ENCODE data around the gene AVP. TPM values are rescaled to one million over a fixed set of nuclear protein-coding genes. Genes with fewer than 3 reads are reported as not detected.

AVP gene
- total and polyA plus RNA-seq, 2 of the 13 experiments (the other 11 are each of a cell fraction or from before 2014, with no cell fraction given): 0.12 TPM; not detected in 1

GRCh38 chr20:3106658-3107463, 22.3 kb upstream of the AVP start (continued):
- TF ChIP-seq ZBTB49 (CRISPR knock-in tag; IDR thresholded peaks at IDR 0.05; ENCODE audit: borderline replicate concordance) (peak; percentile 83; the same call in 1 of the 2 replicates), MAFG (CRISPR knock-in tag; IDR thresholded peaks at IDR 0.05) (no peak), IKZF4 (CRISPR knock-in tag; IDR thresholded peaks at IDR 0.05; ENCODE audit: borderline replicate concordance, low read depth, not compliant biosample characterization) (no peak), ZNF800 (CRISPR knock-in tag; IDR thresholded peaks at IDR 0.05) (no peak), ZNF644 (CRISPR knock-in tag; IDR thresholded peaks at IDR 0.05; ENCODE audit: low read depth) (peak; percentile 83), ZNF512 (CRISPR knock-in tag; IDR thresholded peaks at IDR 0.05) (no peak), ZMYM3 (CRISPR knock-in tag; IDR thresholded peaks at IDR 0.05) (peak; percentile 84), GMEB1 (CRISPR knock-in tag; IDR thresholded peaks at IDR 0.05; ENCODE audit: borderline replicate concordance) (0 out of 2 replicates have a peak, but pooled peaks have one; percentile 20), ZNF276 (CRISPR knock-in tag; IDR thresholded peaks at IDR 0.05; ENCODE audit: low read depth) (0 out of 2 replicates have a peak, but pooled peaks have one; percentile 10), ETV6 (CRISPR knock-in tag; conservative IDR thresholded peaks at IDR 0.05) (no peak), PBX3 (CRISPR knock-in tag; IDR thresholded peaks at IDR 0.05; ENCODE audit: borderline replicate concordance) (no peak), DRAP1 (CRISPR knock-in tag; IDR thresholded peaks at IDR 0.05) (no peak; the same call in 1 of the 2 replicates), JUNB (CRISPR knock-in tag; IDR thresholded peaks at IDR 0.05; ENCODE audit: borderline replicate concordance) (no peak), SYNCRIP (IDR thresholded peaks at IDR 0.05; ENCODE audit: insufficient read depth, low read depth, low read length) (no peak)

Measured in HepG2 (cell line).